Activated naive CD4-positive, alpha-beta T cell treated with anti-CD3 and anti-CD28 coated beads for 36 hours (primary cell): ENCODE data around the gene IFI16. TPM values are rescaled to one million over a fixed set of nuclear protein-coding genes. Genes with fewer than 3 reads are reported as not detected.

ENCODE experiments used
- total RNA-seq, 2 experiments: library from RNA; stranded (reverse); gene quantifications; one replicate each; pipeline ENCODE4 v1.2.3, GENCODE V29; 2021

Gene IFI16
- total RNA-seq, 2 experiments from 2014 or later: 287 to 288 TPM

Other genes with a start within 250 kb of the IFI16 start
- gene OR6N1, start 237.7 kb upstream of the IFI16 start, total RNA-seq: not detected
- not detected for gene OR6N2, start 228.7 kb upstream of the IFI16 start, total RNA-seq
- gene MNDA, start 178.6 kb upstream of the IFI16 start, total RNA-seq: not detected
- gene PYHIN1, start 78.4 kb upstream of the IFI16 start, total RNA-seq: 1 to 10 TPM; 4.1 to 4.4 TPM
- 10 to 100 TPM; 12.2 to 13.7 TPM for gene AIM2, start 66.9 kb downstream of the IFI16 start, total RNA-seq
- not detected for gene CADM3, start 161.7 kb downstream of the IFI16 start, total RNA-seq
- gene ACKR1, start 195.0 kb downstream of the IFI16 start, total RNA-seq: not detected